Measurements from ENCODE around the gene ARL15. TPM values are rescaled to one million over a fixed set of nuclear protein-coding genes. Genes with fewer than 3 reads are reported as not detected.

ARL15 gene
- total RNA-seq, 1 donor from 2014 or later, result 102 TPM

DNA sequence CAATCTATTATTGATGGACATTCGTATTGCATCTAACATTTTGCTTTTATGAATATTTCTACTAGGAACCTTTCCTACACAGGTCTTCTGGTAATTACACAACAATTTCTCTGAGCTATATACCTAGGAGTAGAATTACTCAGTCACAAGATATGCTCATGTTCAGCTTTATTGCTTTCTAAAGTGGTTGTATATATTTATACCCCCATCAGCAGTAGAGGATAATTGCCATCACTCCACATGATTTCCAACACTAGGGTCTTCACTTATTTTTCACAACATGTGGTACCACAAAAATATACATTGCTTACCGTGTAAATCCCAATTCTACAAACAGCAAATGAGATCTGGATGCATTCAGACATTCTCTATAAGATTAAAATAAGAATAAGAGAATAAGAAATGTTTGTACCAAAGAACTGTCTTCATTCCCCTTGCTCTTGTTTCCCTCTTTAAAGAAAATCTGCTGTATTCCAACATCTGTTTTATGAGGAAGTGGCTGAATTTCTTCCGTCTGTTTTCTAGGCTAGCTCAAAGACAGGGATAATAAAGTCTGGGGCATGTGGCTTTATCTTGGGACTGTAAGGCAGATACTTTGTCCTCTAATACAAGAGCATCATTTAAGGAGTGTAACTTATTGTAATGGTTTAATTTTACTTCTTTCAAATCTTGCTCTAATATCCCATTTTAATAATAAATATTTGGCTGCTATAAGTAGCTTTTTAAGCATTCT lies 28.2 kb downstream of the ARL15 start:
- Mint-ChIP-seq H3K4me3 (ENCODE audit: unreplicated experiment) (no peak overlapping the region), H3K4me1 (ENCODE audit: unreplicated experiment) (peaks cover 24% of the 10 kb centered on the region), H3K36me3 (ENCODE audit: low read depth, unreplicated experiment) (peaks cover 17% of the 10 kb centered on the region), H3K9me3 (ENCODE audit: unreplicated experiment) (no peaks in the 10 kb centered on the region), H3K27me3 (ENCODE audit: unreplicated experiment) (no peaks in the 10 kb centered on the region), H3K27ac (ENCODE audit: unreplicated experiment) (no peak overlapping the region)
- TF ChIP-seq CTCF (IDR thresholded peaks at IDR 0.05; ENCODE audit: unreplicated experiment), result no peak
- DNase-seq (ENCODE audit: low spot score), result no peak

GRCh38 chr5:54279960-54280359 lies 30.4 kb downstream of the ARL15 start:
- Mint-ChIP-seq H3K9me3 (ENCODE audit: unreplicated experiment) (no peaks in the 10 kb centered on the region), H3K27ac (ENCODE audit: unreplicated experiment) (no peak overlapping the region), H3K36me3 (ENCODE audit: low read depth, unreplicated experiment) (peaks cover 20% of the 10 kb centered on the region), H3K4me3 (ENCODE audit: unreplicated experiment) (no peak overlapping the region), H3K27me3 (ENCODE audit: unreplicated experiment) (no peaks in the 10 kb centered on the region), H3K4me1 (ENCODE audit: unreplicated experiment) (peaks cover 28% of the 10 kb centered on the region)
- TF ChIP-seq CTCF (IDR thresholded peaks at IDR 0.05; ENCODE audit: unreplicated experiment), result no peak
- DNase-seq (ENCODE audit: low spot score), result no peak

GRCh38 chr5:54278979-54279717 lies 31.2 kb downstream of the ARL15 start:
- TF ChIP-seq CTCF (IDR thresholded peaks at IDR 0.05; ENCODE audit: unreplicated experiment), result no peak
- H3K27me3 Mint-ChIP-seq (ENCODE audit: unreplicated experiment), result no peaks in the 10 kb centered on the region

GRCh38 chr5:54278036-54278830 lies 32.1 kb downstream of the ARL15 start:
- no peak for DNase-seq (ENCODE audit: low spot score)
- Mint-ChIP-seq H3K4me3 (ENCODE audit: unreplicated experiment) (peak overlapping the region; percentile 17), H3K36me3 (ENCODE audit: low read depth, unreplicated experiment) (peaks cover 20% of the 10 kb centered on the region), H3K27me3 (ENCODE audit: unreplicated experiment) (peaks cover 4% of the 10 kb centered on the region), H3K4me1 (ENCODE audit: unreplicated experiment) (peaks cover 35% of the 10 kb centered on the region), H3K27ac (ENCODE audit: unreplicated experiment) (peak overlapping the region; percentile 84), H3K9me3 (ENCODE audit: unreplicated experiment) (no peaks in the 10 kb centered on the region)
- TF ChIP-seq CTCF (IDR thresholded peaks at IDR 0.05; ENCODE audit: unreplicated experiment), result no peak

More at GRCh38 chr5:54278979-54279717, 31.2 kb downstream of the ARL15 start:
- DNase-seq (ENCODE audit: low spot score), result no peak
- Mint-ChIP-seq H3K36me3 (ENCODE audit: low read depth, unreplicated experiment) (peaks cover 20% of the 10 kb centered on the region), H3K9me3 (ENCODE audit: unreplicated experiment) (no peaks in the 10 kb centered on the region), H3K4me3 (ENCODE audit: unreplicated experiment) (no peak overlapping the region), H3K4me1 (ENCODE audit: unreplicated experiment) (peaks cover 29% of the 10 kb centered on the region), H3K27ac (ENCODE audit: unreplicated experiment) (no peak overlapping the region)

Data from endothelial cell (in vitro differentiated cells).